ENCODE measurements around the gene CEBPZOS. TPM values are rescaled to one million over a fixed set of nuclear protein-coding genes. Genes with fewer than 3 reads are reported as not detected.

Gene CEBPZOS
- total and polyA plus RNA-seq, 2 of the 4 experiments (the other 2 are of a cell fraction) = 16.8 to 31.5 TPM

DNA sequence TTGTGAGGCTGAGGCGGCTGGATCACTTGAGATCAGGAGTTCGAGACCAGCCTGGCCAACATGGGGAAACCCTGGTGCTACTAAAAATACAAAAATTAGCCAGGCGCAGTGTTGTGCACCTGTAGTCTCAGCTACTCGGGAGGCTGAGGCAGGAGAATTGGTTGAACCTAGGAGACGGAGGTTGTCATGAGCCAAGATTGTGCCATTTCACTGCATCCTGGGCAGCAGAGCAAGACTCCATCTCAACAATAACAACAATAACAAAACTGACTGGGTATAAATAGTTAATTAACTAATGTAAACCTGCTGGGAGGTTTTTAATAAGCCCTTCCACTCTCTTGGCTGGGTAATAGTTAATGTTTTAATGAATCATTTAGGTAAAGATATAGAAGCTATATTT, 15.7 kb upstream of the CEBPZOS start:
- H3K14ac ChIP-seq (replicated peaks; ENCODE audit: low read depth, low read length) = no peak overlapping the region
- no TSS peak for BruUV-seq (replicated peaks)
- dilution Hi-C loops (cut with HindIII; ENCODE audit: low sequenced_read_pairs, unreplicated experiment) = no loop called here
- no peak overlapping the region for H3K4me3 ChIP-seq (ENCODE audit: insufficient read depth, low read depth, low read length)
- no peak overlapping the region for H4K5ac ChIP-seq (ENCODE audit: low read depth, low read length)
- TF ChIP-seq RFX5 (IDR thresholded peaks at IDR 0.05; ENCODE audit: low read depth, low read length) (no peak), RAD21 (IDR thresholded peaks at IDR 0.05; ENCODE audit: low read length) (no peak), NFE2L2 (IDR thresholded peaks at IDR 0.05; ENCODE audit: low read depth, low read length) (no peak), FOS (IDR thresholded peaks at IDR 0.05; ENCODE audit: low read depth, low read length) (no peak), MAFK (IDR thresholded peaks at IDR 0.05; ENCODE audit: low read depth, low read length) (no peak), MAZ (IDR thresholded peaks at IDR 0.05; ENCODE audit: borderline replicate concordance, low read depth, low read length) (no peak), POLR2A (IDR thresholded peaks at IDR 0.05; ENCODE audit: low read depth, low read length) (no peak), BHLHE40 (IDR thresholded peaks at IDR 0.05; ENCODE audit: low read depth, low read length) (no peak), CHD1 (IDR thresholded peaks at IDR 0.05; ENCODE audit: low read depth, low read length) (no peak), RCOR1 (IDR thresholded peaks at IDR 0.05; ENCODE audit: insufficient replicate concordance, low read length) (no peak), MXI1 (IDR thresholded peaks at IDR 0.05; ENCODE audit: borderline replicate concordance, low read depth, low read length) (no peak), CEBPB (IDR thresholded peaks at IDR 0.05; ENCODE audit: low read depth, low read length) (no peak), SMC3 (IDR thresholded peaks at IDR 0.05; ENCODE audit: low read depth, low read length) (no peak)
- TF ChIP-seq, protein P1, sequence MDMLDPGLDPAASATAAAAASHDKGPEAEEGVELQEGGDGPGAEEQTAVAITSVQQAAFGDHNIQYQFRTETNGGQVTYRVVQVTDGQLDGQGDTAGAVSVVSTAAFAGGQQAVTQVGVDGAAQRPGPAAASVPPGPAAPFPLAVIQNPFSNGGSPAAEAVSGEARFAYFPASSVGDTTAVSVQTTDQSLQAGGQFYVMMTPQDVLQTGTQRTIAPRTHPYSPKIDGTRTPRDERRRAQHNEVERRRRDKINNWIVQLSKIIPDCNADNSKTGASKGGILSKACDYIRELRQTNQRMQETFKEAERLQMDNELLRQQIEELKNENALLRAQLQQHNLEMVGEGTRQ (IDR thresholded peaks at IDR 0.05; ENCODE audit: low read depth, low read length) = no peak
- TF ChIP-seq, protein P2, sequence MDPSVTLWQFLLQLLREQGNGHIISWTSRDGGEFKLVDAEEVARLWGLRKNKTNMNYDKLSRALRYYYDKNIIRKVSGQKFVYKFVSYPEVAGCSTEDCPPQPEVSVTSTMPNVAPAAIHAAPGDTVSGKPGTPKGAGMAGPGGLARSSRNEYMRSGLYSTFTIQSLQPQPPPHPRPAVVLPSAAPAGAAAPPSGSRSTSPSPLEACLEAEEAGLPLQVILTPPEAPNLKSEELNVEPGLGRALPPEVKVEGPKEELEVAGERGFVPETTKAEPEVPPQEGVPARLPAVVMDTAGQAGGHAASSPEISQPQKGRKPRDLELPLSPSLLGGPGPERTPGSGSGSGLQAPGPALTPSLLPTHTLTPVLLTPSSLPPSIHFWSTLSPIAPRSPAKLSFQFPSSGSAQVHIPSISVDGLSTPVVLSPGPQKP (IDR thresholded peaks at IDR 0.05; ENCODE audit: borderline replicate concordance, low read depth, low read length) = no peak
- TF ChIP-seq, protein P3, sequence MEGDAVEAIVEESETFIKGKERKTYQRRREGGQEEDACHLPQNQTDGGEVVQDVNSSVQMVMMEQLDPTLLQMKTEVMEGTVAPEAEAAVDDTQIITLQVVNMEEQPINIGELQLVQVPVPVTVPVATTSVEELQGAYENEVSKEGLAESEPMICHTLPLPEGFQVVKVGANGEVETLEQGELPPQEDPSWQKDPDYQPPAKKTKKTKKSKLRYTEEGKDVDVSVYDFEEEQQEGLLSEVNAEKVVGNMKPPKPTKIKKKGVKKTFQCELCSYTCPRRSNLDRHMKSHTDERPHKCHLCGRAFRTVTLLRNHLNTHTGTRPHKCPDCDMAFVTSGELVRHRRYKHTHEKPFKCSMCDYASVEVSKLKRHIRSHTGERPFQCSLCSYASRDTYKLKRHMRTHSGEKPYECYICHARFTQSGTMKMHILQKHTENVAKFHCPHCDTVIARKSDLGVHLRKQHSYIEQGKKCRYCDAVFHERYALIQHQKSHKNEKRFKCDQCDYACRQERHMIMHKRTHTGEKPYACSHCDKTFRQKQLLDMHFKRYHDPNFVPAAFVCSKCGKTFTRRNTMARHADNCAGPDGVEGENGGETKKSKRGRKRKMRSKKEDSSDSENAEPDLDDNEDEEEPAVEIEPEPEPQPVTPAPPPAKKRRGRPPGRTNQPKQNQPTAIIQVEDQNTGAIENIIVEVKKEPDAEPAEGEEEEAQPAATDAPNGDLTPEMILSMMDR (conservative IDR thresholded peaks at IDR 0.05; ENCODE audit: low read depth, low read length) = no peak
- H3K36me3 ChIP-seq (ENCODE audit: control insufficient read depth, insufficient read depth, low read length) = no peaks in the 10 kb centered on the region
- H2BK120ac ChIP-seq (ENCODE audit: low read depth, low read length) = no peak overlapping the region
- ATAC-seq (ENCODE audit: low read depth) (no peak), DNase-seq (no peak)
- H3K27ac ChIP-seq (ENCODE audit: insufficient read depth, low read length) = no peak overlapping the region
- no peaks in the 10 kb centered on the region for H3K9me3 ChIP-seq (ENCODE audit: control insufficient read depth, insufficient read depth, low read length)
- no peak overlapping the region for H2AK5ac ChIP-seq (ENCODE audit: low read depth, low read length)
- H4K8ac ChIP-seq (ENCODE audit: low read depth in 2 of 2, low read length in 2 of 2) = no peak overlapping the region
- H3K4me1 ChIP-seq (ENCODE audit: control insufficient read depth, insufficient read depth, low read length) = peaks cover 3% of the 10 kb centered on the region
- H2AK9ac ChIP-seq (replicated peaks; ENCODE audit: low read depth, low read length, poor library complexity) = no peak overlapping the region
- H3K18ac ChIP-seq (ENCODE audit: low read depth, low read length) = no peak overlapping the region
- no peak overlapping the region for H2AFZ ChIP-seq (replicated peaks; ENCODE audit: low read length, poor library complexity)
- no peak overlapping the region for H4K91ac ChIP-seq (ENCODE audit: insufficient read depth, low read depth, low read length)
- no peaks in the 10 kb centered on the region for H4K20me1 ChIP-seq (ENCODE audit: insufficient read depth, low read length)
- ChIA-PET CTCF (interaction anchor here (1.2 kb wide), 1 partner anchor 12 kb away, joined by 5 read pairs; no protein-coding TSS in a partner anchor), POLR2A (ENCODE audit: unreplicated experiment) (no interaction called here)
- no peak overlapping the region for H3K23ac ChIP-seq (ENCODE audit: low read depth, low read length)
- H3K79me1 ChIP-seq (ENCODE audit: low read depth in 1 of 2, low read length in 2 of 2) = no peaks in the 10 kb centered on the region
- H3K27me3 ChIP-seq (ENCODE audit: control insufficient read depth, insufficient read depth, low read length) = no peaks in the 10 kb centered on the region
- no peak overlapping the region for H2BK15ac ChIP-seq (ENCODE audit: low read depth, low read length)
- no peak overlapping the region for H3K9ac ChIP-seq (ENCODE audit: low read depth, low read length)
- H3K4me2 ChIP-seq (ENCODE audit: low read depth, low read length) = no peak overlapping the region
- WGBS, 2 experiments (ENCODE audit: extremely low coverage in 2 of 2, insufficient read length in 1 of 2) = no CpG with 5 or more reads among the region's 5 CpGs
- no peak overlapping the region for H3K4ac ChIP-seq (ENCODE audit: low read depth, low read length)
- intact Hi-C loops (cut with micrococcal nuclease) = no loop called here
- no peaks in the 10 kb centered on the region for H3K9me1 ChIP-seq (ENCODE audit: insufficient read depth, low read length)
- no peak overlapping the region for H2BK20ac ChIP-seq (ENCODE audit: low read depth, low read length)
- H3K56ac ChIP-seq (ENCODE audit: extremely low read depth, insufficient read depth, low read length) = no peak overlapping the region
- in situ Hi-C loops (cut with MboI; ENCODE audit: low sequenced_read_pairs) = no loop called here
- H2BK5ac ChIP-seq (ENCODE audit: low read depth, low read length, poor library complexity, severe bottlenecking) = no peak overlapping the region
